UCSD-AML1 (cell line): Measurements from ENCODE around the gene ROBO1.

Experiments
- DNase-seq: peaks from one replicate; lab custom pipeline; 2025; ENCODE audit not compliant: unreplicated experiment; lab: John Stamatoyannopoulos, UW

Gene ROBO1

GRCh38 chr3:78822726-78823125 is 945.1 kb downstream of the ROBO1 start:
- no peak for DNase-seq

DNA sequence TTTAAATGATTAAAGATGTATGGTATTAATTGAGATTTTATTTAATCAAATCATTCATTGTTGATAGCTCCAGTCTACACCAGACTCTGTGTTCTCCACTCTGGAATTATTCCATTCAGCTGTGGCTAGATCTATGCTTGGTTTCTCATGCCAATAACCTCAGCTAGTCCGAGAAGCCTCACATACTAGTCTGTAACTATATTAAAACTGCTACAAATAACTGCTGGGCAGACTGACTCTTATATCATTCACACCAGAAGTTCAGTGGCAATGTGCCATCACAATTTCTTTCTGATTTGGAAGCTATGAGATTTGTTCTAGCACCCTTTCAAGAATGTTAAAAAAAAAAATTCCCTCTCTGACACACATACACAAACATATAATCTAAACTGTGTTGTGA is 947.3 kb downstream of the ROBO1 start:
- no peak for DNase-seq

DNA sequence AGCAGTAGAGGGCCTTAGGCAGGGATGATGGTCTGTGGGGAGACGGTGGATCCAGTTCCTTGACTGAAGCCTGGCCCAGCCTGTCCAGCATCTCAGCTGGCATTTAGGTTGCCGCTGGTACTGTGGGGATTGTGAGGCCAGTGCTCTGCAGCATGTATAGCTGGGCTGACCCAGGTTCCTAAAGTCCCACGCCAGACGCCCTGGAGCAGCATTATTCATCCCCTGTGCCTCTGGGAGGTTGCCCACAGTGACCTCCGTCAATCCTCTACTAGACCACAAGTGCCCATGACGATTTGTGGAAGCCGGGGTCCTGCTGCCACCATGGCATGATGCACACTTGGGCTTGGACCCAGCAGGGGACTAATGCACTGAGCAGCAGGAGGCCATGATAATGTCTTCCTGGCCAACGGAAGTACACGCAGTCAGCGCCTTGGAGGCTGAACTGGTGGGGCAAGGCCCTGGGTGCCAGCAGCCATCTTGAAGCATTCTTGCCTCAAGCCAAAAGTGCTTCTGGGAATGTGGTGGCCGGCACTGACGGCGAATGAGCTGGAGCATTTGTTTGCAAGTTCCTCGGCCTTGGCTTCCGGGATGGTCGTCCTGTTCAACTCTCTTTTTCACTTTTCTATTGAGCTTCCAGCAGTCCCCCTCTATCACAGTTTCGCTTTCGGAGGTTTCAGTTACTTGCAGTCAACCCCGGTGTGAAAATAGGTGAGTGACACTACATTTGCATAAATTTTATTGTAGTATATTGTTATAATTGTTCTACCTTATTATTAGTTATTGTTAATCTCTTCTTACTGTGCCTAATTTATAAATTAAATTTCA is 949.4 kb downstream of the ROBO1 start:
- DNase-seq = peak; percentile 2

DNA sequence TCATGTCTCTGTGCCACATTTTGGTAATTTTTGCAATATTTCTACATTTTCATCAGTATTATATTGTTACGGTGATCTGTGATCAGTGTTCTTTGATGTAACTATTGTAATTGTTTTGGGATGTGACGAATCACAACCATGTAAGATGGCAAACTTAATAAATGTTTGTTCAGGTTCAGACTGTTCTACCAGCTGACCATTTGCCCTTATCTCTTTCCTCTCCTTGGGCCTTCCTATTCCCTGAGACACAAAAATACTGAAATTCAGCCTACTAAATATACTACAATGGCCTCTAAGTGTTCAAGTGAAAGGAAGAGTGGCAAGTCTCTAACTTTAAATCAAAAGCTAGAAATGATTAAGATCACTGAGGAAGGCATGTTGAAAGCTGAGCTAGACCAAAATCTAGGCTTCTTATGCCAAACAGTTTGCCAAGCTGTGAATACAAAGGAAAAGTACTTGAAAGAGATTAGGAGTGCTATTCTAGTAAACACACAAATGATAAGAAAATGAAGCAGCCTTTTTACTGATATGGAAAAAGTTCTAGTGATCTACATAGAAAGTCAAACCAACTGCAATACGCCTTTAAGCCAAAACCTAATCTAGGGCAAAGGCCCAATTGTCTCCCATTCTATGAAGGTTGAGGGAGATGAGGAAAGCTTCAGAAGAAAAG is 952.8 kb downstream of the ROBO1 start:
- DNase-seq = no peak

DNA sequence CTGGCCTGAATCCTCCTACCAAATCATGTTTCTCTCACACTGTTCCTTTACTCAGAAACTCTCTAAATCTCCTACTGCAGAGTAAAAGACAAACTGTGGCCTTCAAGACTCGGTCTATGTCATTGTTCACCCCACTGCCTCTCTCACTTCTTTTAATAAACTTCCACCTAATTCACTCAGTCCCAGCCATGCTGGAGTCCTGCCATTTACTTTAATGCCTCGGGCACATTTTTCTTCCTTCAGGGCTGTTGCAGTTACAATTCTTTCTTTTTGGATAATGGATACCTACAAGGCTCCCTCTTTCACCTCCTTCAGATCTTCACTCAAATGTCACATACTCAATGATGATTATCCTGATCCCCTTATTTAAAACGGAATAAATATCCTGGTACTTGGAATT is 955.6 kb downstream of the ROBO1 start:
- DNase-seq = no peak

GRCh38 chr3:78809966-78810365 is 957.8 kb downstream of the ROBO1 start:
- no peak for DNase-seq

DNA sequence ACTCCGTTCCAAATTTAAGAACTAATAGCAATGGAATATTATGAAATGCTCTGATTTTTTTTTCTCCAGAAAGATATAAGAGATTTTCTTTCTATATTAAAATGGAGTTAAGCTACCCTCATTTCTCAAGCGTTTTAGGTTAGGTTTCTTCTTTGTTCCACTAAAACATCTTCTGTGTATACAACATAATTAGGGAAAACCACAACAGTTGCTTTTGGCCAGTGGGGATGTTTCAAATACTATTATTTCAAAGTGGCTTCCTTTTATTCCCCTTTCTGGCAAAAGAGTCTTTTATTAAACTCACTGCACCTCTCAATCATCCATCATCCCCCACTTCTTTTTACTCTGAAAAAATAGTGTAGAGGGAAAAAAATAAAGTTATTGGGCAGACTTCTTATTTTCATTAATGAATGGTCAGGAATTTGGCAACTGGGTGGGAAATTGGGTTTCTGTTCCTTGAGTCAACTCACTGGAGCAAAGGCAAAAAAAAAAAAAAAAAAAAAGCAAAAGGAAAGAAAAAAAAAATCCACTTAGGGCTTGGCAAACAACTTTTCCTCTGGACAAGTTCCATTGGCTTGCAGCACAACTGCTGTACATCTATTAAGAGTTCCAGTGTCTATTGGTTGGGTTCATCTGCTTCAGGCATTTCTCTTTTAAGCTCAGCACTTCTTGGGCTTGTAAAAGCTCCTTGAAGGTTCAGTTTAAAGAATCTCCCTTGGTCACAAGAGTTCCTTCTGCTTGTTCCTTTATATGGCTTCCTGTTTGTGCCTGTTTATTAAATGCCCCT is 963.4 kb downstream of the ROBO1 start:
- no peak for DNase-seq

- no peak for DNase-seq
Measured at GRCh38 chr3:78802562-78802930, 965.3 kb downstream of the ROBO1 start.

GRCh38 chr3:78801926-78802561 is 965.8 kb downstream of the ROBO1 start:
- DNase-seq = no peak

DNA sequence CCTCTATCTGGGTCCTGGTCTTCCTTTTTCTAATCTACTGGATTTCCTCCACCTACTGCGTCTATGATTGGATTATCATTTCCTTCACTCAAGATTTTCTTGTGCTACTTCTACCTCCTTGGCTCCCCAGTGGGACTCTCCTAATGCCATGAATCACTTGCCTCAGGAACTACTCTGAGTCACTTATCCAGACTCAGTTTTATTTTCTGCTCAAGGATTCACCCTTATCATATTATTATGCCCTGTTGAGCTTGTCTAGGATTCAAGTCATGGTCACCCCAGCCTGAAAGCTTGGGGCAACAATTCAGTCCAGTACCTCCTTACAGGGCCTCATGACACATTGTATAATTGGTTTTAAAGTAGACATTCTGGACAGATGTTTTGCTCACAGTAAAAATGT is 968.1 kb downstream of the ROBO1 start:
- DNase-seq = no peak

- no peak for DNase-seq
Measured at GRCh38 chr3:78798266-78798832, 969.4 kb downstream of the ROBO1 start.

DNA sequence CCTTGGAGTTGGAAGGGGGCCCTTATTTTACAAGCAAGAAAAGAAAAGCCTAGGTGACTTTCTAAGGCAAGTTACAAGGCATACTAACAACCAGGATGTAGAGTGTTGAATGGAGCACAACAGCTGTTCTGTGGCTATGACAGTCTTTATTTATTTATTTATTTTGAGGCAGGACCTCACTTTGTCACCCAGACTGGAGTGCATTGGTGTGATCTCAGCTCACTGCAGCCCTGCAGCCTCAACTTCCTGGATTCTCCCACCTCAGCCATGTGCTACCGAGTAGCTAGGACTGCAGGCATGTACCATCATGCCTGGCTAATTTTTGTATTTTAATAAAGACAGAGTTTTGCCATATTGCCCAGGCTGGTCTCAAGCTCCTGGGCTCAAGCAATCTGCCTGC is 973.4 kb downstream of the ROBO1 start:
- no peak for DNase-seq

GRCh38 chr3:78792733-78793132 is 975.1 kb downstream of the ROBO1 start:
- DNase-seq = no peak

DNA sequence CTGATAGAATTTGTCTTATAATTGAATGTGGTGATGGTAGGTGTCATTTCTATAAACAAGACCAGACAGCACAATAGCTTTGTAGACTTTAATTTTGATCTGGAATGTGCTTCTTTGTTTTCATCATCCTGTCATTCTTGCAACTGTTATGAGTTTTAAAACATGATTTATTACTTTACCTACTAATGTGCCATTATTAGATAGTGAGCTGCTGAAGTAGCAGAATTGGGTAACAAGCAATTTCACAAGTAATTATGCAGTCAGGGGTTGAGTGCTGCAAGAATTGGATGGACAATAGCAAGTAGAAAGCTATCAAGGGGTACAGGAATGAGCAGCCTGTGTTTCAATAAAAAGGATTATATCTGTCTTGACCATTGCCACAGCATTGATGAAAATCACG is 975.6 kb downstream of the ROBO1 start:
- DNase-seq = no peak

- no peak for DNase-seq
Measured at GRCh38 chr3:78791753-78792152, 976.0 kb downstream of the ROBO1 start.

DNA sequence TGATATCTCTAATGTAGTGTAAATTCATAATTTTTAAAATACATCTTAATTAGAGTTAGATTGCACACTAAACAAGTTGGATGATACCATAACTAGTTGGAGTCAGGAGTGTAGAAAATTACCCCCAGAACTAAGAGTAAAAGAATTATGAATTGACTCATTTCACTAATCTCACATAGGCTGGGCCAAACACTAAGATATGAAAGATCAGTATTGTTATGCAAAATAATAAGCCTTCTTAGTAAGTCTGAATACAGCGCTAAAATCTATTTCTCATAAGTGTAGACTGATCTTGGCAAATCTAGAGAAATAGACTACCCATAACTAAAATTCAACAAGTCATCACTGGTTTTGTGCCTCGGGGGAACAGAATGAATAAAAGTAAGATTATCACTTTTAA is 979.0 kb downstream of the ROBO1 start:
- no peak for DNase-seq

DNA sequence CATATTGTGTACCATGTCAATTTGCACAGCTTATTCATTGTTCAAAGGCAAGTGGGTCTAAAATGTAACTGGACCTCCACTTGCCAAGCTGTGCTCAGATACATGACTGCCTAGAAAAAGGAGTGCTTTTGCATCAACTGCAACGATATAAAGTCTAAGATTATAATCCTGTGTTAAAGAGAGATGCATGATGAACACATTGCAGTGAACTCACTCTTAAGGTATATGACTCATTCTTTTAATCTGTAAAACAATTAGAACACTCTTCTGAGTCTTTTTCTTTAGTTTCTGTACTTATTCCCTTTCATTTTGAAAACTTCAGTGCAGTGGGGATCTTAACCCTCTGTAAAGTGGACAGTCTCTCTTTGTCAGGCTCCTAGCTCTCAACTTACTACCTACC is 982.8 kb downstream of the ROBO1 start:
- no peak for DNase-seq

GRCh38 chr3:78781351-78781750 is 986.4 kb downstream of the ROBO1 start:
- no peak for DNase-seq

DNA sequence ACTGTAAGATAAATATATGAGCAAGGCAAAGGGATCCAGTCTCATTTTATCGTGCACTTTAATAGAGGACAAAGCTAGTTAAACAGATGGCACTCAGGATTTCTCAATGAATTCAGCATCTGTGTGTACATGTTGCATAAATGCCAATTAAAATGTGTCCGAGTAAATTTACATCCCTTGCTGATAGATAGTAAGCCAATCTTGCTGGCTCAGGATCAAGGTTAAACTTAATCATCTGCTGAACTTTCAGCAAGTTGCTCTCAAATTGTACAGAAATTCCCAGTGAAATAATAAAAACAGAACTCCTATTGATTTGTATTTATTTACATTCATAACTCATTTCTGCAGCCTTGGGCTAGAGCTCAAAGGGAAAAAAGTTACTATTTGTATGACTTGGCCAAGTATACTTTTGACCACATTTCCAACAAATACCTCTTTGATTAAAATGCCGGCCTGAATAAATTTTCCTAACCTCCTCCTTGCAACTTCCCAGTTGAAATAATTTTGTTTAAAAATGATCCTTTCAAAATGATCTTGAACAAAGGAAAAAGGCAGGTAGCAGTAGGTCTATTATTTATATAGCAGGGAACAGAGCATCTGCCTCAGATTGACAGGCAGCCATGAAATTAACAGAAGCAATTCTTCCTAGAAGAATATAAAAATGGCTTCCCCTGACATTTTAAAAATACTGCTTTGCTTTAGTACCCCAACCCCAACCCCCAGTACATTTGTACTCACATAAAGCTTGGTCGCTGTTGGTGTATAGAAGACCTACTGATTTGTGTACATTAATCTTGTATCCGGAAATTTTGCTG is 1001.9 kb downstream of the ROBO1 start:
- no peak for DNase-seq

DNA sequence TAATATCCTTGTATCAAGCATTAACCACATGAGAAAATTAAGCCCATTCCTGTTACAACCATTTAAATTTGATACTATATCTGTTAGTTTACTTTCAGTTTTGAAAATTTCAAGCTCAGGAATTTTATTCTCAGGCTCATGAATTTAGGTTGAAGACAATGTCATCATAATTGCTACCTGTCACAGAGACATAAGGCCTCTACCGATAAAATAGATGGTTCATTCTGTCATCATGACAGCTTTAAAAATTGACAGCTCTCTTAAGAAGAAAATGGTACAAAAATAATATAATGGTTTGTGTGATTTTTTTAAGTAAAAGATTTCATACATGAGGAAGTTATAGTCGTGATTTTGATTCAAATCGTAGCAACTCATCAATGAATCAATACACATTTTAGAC is 1003.2 kb downstream of the ROBO1 start:
- DNase-seq = no peak
